Endodermal cell (in vitro differentiated cells): ENCODE results near the gene AATF. TPM values are rescaled to one million over a fixed set of nuclear protein-coding genes. Genes with fewer than 3 reads are reported as not detected.

Source experiments
- DNase-seq: peaks from one replicate; pipeline ENCODE4 v3.0.0-alpha.2; 2017
- H3K27ac ChIP-seq: 2 replicates; pipeline ENCODE4 v1.5.1; 2013; ENCODE audit warnings: mild to moderate bottlenecking, low read depth, low read length, moderate library complexity
- H3K27me3 ChIP-seq: 2 replicates; pipeline ENCODE4 v1.6.1; 2013; ENCODE audit warnings: mild to moderate bottlenecking, low read length, moderate library complexity; ENCODE audit not compliant: insufficient read depth, control insufficient read depth, poor library complexity, severe bottlenecking
- H3K36me3 ChIP-seq: 2 replicates; pipeline ENCODE4 v1.7.0; 2013; ENCODE audit warnings: mild to moderate bottlenecking, low read length, moderate library complexity; ENCODE audit not compliant: control insufficient read depth, insufficient read depth
- H3K4me1 ChIP-seq: one replicate; pipeline ENCODE4 v1.7.0; 2013; ENCODE audit warnings: low read length; ENCODE audit not compliant: control insufficient read depth, insufficient read depth
- H3K4me3 ChIP-seq: 2 replicates; pipeline ENCODE4 v1.5.1; 2013; ENCODE audit warnings: mild to moderate bottlenecking, low read length, moderate library complexity
- H3K9ac ChIP-seq: 2 replicates; pipeline ENCODE4 v1.6.1; 2013; ENCODE audit warnings: mild to moderate bottlenecking, low read length, moderate library complexity; ENCODE audit not compliant: poor library complexity, severe bottlenecking; ENCODE audit errors: extremely low read depth
- H3K9me3 ChIP-seq: 2 replicates; pipeline ENCODE4 v1.6.1; 2013; ENCODE audit warnings: mild to moderate bottlenecking, low read length, moderate library complexity; ENCODE audit not compliant: control insufficient read depth
- H3K27ac Mint-ChIP-seq: 2 replicates; pipeline ENCODE4 v1.8.0; 2020; ENCODE audit warnings: mixed read lengths
- H3K27me3 Mint-ChIP-seq: 2 replicates; pipeline ENCODE4 v1.8.0; 2021; ENCODE audit warnings: mild to moderate bottlenecking, mixed read lengths; ENCODE audit not compliant: insufficient read depth
- H3K36me3 Mint-ChIP-seq: 2 replicates; pipeline ENCODE4 v1.8.0; 2020; ENCODE audit warnings: low read depth, mixed read lengths
- H3K4me1 Mint-ChIP-seq: 2 replicates; pipeline ENCODE4 v1.8.0; 2020; ENCODE audit warnings: mixed read lengths
- H3K4me3 Mint-ChIP-seq: 2 replicates; pipeline ENCODE4 v1.8.0; 2020; ENCODE audit warnings: mild to moderate bottlenecking, moderate library complexity, mixed read lengths
- H3K9me3 Mint-ChIP-seq: 2 replicates; pipeline ENCODE4 v1.8.0; 2020; ENCODE audit warnings: mild to moderate bottlenecking, mixed read lengths
- WGBS, 2 experiments: methylation state at CpG; one replicate each; pipeline versions ENCODE4 v1.1.5 to v1.1.7; 2013; ENCODE audit warnings: missing lambda C conversion rate in 2 of 2, mixed read lengths in 1 of 2; ENCODE audit not compliant: insufficient coverage in 1 of 2, insufficient read length in 1 of 2; 5-methylcytosine and 5-hydroxymethylcytosine counted together
- total RNA-seq, 2 donors: library from RNA; stranded (reverse); fragmentation: NEBNext Ultra II Directional in 1 of 2; extraction: Animal tissue kit (Norgen Biotek cat#: 25700) in 1 of 2; gene quantifications; 2 replicates in 1 of 2; 3 replicates in 1 of 2; pipeline ENCODE4 v1.2.1, GENCODE V29; 2021
- TF ChIP-seq, protein P1 (sequence below): fragments of 200-600 bp; sonication (generic); conservative IDR thresholded peaks from 2 replicates; pipeline ENCODE4 v1.5.0; 2021; ENCODE audit warnings: antibody characterized with exemption, mild to moderate bottlenecking

The AATF gene
- total RNA-seq, 2 donors from 2014 or later, result 90.7 TPM

DNA sequence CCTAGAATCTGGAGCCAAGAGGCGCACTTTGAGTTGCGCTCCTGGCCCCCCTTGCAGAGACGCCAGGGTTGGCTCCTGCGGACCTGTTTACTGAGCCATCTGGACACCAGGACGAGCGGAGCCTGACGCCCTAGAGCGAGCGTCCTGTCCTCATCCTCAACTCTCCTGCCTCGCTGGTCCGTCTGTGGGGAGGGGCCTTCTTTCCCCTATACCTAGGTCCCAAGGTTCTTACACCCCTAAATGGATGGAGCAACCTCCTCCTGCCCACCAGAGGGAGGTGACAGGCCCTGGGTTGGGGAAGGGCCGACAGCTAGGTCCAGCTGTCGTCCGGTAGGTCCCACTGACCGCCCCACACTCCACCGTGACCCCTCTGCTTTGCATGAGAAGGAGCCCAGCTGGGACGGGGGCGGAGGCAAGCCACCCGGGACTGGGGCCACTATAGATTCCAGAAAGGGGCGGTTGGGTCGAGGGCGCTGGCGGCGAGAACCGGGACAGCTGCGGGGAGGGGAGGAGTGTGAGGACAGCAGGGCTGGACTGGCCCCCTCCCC lies 14.5 kb upstream of the AATF start:
- Histone ChIP-seq H3K4me3 (peak overlapping the region; percentile 99), H3K36me3 (peaks cover 53% of the 10 kb centered on the region), H3K9me3 (no peaks in the 10 kb centered on the region), H3K9ac (peak overlapping the region; percentile 65), H3K4me1 (peaks cover 13% of the 10 kb centered on the region), H3K27me3 (peaks cover 77% of the 10 kb centered on the region), H3K27ac (no peak overlapping the region)
- TF ChIP-seq, protein P1, sequence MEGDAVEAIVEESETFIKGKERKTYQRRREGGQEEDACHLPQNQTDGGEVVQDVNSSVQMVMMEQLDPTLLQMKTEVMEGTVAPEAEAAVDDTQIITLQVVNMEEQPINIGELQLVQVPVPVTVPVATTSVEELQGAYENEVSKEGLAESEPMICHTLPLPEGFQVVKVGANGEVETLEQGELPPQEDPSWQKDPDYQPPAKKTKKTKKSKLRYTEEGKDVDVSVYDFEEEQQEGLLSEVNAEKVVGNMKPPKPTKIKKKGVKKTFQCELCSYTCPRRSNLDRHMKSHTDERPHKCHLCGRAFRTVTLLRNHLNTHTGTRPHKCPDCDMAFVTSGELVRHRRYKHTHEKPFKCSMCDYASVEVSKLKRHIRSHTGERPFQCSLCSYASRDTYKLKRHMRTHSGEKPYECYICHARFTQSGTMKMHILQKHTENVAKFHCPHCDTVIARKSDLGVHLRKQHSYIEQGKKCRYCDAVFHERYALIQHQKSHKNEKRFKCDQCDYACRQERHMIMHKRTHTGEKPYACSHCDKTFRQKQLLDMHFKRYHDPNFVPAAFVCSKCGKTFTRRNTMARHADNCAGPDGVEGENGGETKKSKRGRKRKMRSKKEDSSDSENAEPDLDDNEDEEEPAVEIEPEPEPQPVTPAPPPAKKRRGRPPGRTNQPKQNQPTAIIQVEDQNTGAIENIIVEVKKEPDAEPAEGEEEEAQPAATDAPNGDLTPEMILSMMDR, result peak; percentile 55
- peaks cover 58% of the 10 kb centered on the region for H3K36me3 Mint-ChIP-seq
- peak overlapping the region; percentile 98 for H3K4me3 Mint-ChIP-seq
- peaks cover 47% of the 10 kb centered on the region for H3K4me1 Mint-ChIP-seq
- no peaks in the 10 kb centered on the region for H3K9me3 Mint-ChIP-seq
- peak overlapping the region; percentile 86 for H3K27ac Mint-ChIP-seq
- peak; percentile 85 for DNase-seq
- 2 to 5% methylated on average over 5 to 26 of the region's 26 CpGs for WGBS, 2 experiments
- peaks cover 82% of the 10 kb centered on the region for H3K27me3 Mint-ChIP-seq

GRCh38 chr17:36934692-36935630 lies 13.8 kb upstream of the AATF start:
- H3K9me3 Mint-ChIP-seq, result no peaks in the 10 kb centered on the region
- peak; percentile 93 for DNase-seq
- H3K27me3 ChIP-seq, result peaks cover 81% of the 10 kb centered on the region
- peaks cover 13% of the 10 kb centered on the region for H3K4me1 ChIP-seq
- peaks cover 84% of the 10 kb centered on the region for H3K27me3 Mint-ChIP-seq
- H3K27ac Mint-ChIP-seq, result peak overlapping the region; percentile 96
- peak overlapping the region; percentile 99 for H3K4me3 ChIP-seq
- H3K9ac ChIP-seq, result peak overlapping the region; percentile 65
- H3K4me1 Mint-ChIP-seq, result peaks cover 40% of the 10 kb centered on the region
- TF ChIP-seq, protein P1, result no peak
- 1% methylated on average over 24 to 79 of the region's 79 CpGs for WGBS, 2 experiments
- H3K27ac ChIP-seq, result no peak overlapping the region
- peaks cover 58% of the 10 kb centered on the region for H3K36me3 Mint-ChIP-seq
- peaks cover 50% of the 10 kb centered on the region for H3K36me3 ChIP-seq
- peak overlapping the region; percentile 98 for H3K4me3 Mint-ChIP-seq
- no peaks in the 10 kb centered on the region for H3K9me3 ChIP-seq

GRCh38 chr17:36935671-36936454 lies 12.9 kb upstream of the AATF start:
- H3K4me3 Mint-ChIP-seq, result peak overlapping the region; percentile 98
- H3K27me3 Mint-ChIP-seq, result peaks cover 83% of the 10 kb centered on the region
- H3K9ac ChIP-seq, result peak overlapping the region; percentile 65
- 0% methylated on average over 14 to 49 of the region's 49 CpGs for WGBS, 2 experiments
- H3K9me3 ChIP-seq, result no peaks in the 10 kb centered on the region
- H3K36me3 ChIP-seq, result peaks cover 48% of the 10 kb centered on the region
- no peak overlapping the region for H3K27ac ChIP-seq
- peak overlapping the region; percentile 99 for H3K4me3 ChIP-seq
- peak; percentile 94 for DNase-seq
- H3K4me1 Mint-ChIP-seq, result peaks cover 37% of the 10 kb centered on the region
- no peaks in the 10 kb centered on the region for H3K9me3 Mint-ChIP-seq
- H3K27ac Mint-ChIP-seq, result peak overlapping the region; percentile 96
- H3K27me3 ChIP-seq, result peaks cover 80% of the 10 kb centered on the region
- peaks cover 15% of the 10 kb centered on the region for H3K4me1 ChIP-seq
- peaks cover 60% of the 10 kb centered on the region for H3K36me3 Mint-ChIP-seq
- TF ChIP-seq, protein P1, result no peak
